ENCODE data around the gene SLC10A2.

SLC10A2 gene

DNA sequence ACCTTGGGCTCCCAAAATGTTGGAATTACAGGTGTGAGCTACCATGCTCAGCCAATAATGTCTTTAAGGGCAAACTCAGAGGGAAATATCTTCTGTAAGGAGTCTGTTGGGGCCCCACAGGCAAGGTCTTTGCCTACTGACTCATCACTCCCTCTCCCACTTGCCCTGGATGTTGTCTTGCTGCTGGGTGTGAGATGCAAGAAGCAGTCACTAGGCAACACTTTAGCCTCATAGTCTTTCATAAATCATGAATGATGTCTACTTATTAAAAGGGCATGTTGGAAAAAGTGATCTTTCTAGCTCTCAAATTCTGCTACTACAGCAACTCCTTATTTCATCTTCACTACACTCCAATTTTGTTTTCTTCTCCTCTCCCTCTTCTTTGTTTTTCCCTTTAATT is 34.6 kb upstream of the SLC10A2 start:
- H3K4me2 ChIP-seq (ENCODE audit: low read depth, low read length, poor library complexity, severe bottlenecking), result peak overlapping the region; percentile 45
- H3K36me3 ChIP-seq (ENCODE audit: low read length), result no peaks in the 10 kb centered on the region; the same call in 1 of the 2 replicates
- H3F3A ChIP-seq (ENCODE audit: insufficient read depth), result no peaks in the 10 kb centered on the region
- H3K27me3 ChIP-seq (ENCODE audit: low read length), result no peaks in the 10 kb centered on the region
- H3K9me3 ChIP-seq (ENCODE audit: insufficient read depth, low read length), result no peaks in the 10 kb centered on the region
- H3K79me2 ChIP-seq (ENCODE audit: insufficient read depth, low read length), result no peaks in the 10 kb centered on the region
- peak overlapping the region; percentile 66; the same call in 1 of the 2 replicates for H3K27ac ChIP-seq (ENCODE audit: low read depth, low read length)
- H3K9me2 ChIP-seq (replicated peaks; ENCODE audit: insufficient read depth, low read length), result no peaks in the 10 kb centered on the region
- no peak overlapping the region for H3K9ac ChIP-seq (ENCODE audit: low read length)
- TF ChIP-seq EZH2phosphoT487 (conservative IDR thresholded peaks at IDR 0.05; ENCODE audit: low read length), result no peak
- TF ChIP-seq CTCF (IDR thresholded peaks at IDR 0.05; ENCODE audit: insufficient read depth, low read length, poor library complexity, severe bottlenecking), result no peak
- H3K4me3 ChIP-seq (ENCODE audit: insufficient read depth, low read length, poor library complexity, severe bottlenecking), result no peak overlapping the region
- H2AFZ ChIP-seq (ENCODE audit: low read depth, low read length, severe bottlenecking), result peak overlapping the region; percentile 98
- H4K20me1 ChIP-seq (ENCODE audit: low read depth, low read length), result no peaks in the 10 kb centered on the region

DNA sequence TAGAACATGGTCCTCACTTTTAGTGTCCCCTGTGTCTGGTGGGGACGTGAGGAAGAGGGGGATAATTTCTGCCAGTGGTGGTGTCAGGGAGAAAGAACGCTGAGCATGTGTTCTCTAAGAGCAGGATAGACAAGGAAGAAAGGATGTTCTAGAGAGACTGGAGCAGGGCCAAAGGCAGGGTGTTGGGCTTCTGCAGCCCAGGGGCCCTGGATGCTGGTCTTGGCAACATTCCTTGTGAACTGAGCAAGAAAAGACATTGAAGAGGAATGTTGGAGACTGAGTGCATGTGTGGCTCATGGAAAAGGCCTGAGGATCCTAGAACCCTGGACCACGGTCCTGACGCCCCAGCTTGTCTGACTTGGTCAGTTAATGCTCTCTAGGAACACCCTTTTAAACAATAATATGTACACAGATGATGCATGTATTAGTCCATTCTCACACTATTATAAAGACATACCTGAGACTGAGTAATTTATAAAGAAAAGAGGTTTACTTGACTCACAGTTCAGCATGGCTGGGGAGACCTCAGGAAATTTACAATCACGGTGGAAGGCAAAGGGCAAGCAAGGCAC is 33.6 kb upstream of the SLC10A2 start:
- Histone ChIP-seq H3K9me3 (ENCODE audit: insufficient read depth, low read length) (no peaks in the 10 kb centered on the region), H3K9me2 (replicated peaks; ENCODE audit: insufficient read depth, low read length) (no peaks in the 10 kb centered on the region), H4K20me1 (ENCODE audit: low read depth, low read length) (no peaks in the 10 kb centered on the region), H2AFZ (ENCODE audit: low read depth, low read length, severe bottlenecking) (no peak overlapping the region), H3F3A (ENCODE audit: insufficient read depth) (no peaks in the 10 kb centered on the region), H3K36me3 (ENCODE audit: low read length) (no peaks in the 10 kb centered on the region; the same call in 1 of the 2 replicates), H3K27ac (ENCODE audit: low read depth, low read length) (no peak overlapping the region), H3K4me2 (ENCODE audit: low read depth, low read length, poor library complexity, severe bottlenecking) (no peak overlapping the region), H3K27me3 (ENCODE audit: low read length) (no peaks in the 10 kb centered on the region), H3K79me2 (ENCODE audit: insufficient read depth, low read length) (no peaks in the 10 kb centered on the region), H3K9ac (ENCODE audit: low read length) (no peak overlapping the region), H3K4me3 (ENCODE audit: insufficient read depth, low read length, poor library complexity, severe bottlenecking) (no peak overlapping the region)
- no peak for TF ChIP-seq EZH2phosphoT487 (conservative IDR thresholded peaks at IDR 0.05; ENCODE audit: low read length)
- no peak for TF ChIP-seq CTCF (IDR thresholded peaks at IDR 0.05; ENCODE audit: insufficient read depth, low read length, poor library complexity, severe bottlenecking)

DNA sequence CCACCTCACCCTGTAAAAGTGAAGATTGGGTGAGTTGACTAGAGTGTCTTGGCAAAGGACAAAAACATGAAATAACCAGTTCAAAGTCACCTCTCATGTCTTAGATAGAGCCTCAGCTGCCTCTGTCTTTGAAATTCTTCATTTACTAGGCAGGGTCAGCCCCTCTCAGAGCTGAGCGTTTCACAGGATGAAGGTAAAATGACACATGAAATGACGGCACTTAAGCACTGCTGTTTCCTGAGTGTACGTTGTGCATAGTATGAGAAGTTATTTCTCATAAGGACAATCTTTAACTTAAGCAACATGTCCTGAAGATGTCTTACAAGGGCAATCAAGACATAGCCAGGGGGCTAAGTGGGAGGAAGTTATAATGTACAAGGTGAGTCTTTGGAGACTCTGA is 32.3 kb upstream of the SLC10A2 start:
- no peaks in the 10 kb centered on the region for H3F3A ChIP-seq (ENCODE audit: insufficient read depth)
- H3K9ac ChIP-seq (ENCODE audit: low read length), result no peak overlapping the region
- H3K27ac ChIP-seq (ENCODE audit: low read depth, low read length), result no peak overlapping the region
- H3K9me3 ChIP-seq (ENCODE audit: insufficient read depth, low read length), result peaks cover 10% of the 10 kb centered on the region; the same call in 1 of the 2 replicates
- H4K20me1 ChIP-seq (ENCODE audit: low read depth, low read length), result no peaks in the 10 kb centered on the region
- H3K9me2 ChIP-seq (replicated peaks; ENCODE audit: insufficient read depth, low read length), result no peaks in the 10 kb centered on the region
- TF ChIP-seq EZH2phosphoT487 (conservative IDR thresholded peaks at IDR 0.05; ENCODE audit: low read length) (no peak), CTCF (IDR thresholded peaks at IDR 0.05; ENCODE audit: insufficient read depth, low read length, poor library complexity, severe bottlenecking) (no peak)
- no peaks in the 10 kb centered on the region for H3K27me3 ChIP-seq (ENCODE audit: low read length)
- H3K36me3 ChIP-seq (ENCODE audit: low read length), result peaks cover 6% of the 10 kb centered on the region
- no peaks in the 10 kb centered on the region for H3K79me2 ChIP-seq (ENCODE audit: insufficient read depth, low read length)
- H3K4me3 ChIP-seq (ENCODE audit: insufficient read depth, low read length, poor library complexity, severe bottlenecking), result no peak overlapping the region
- H2AFZ ChIP-seq (ENCODE audit: low read depth, low read length, severe bottlenecking), result no peak overlapping the region
- no peak overlapping the region for H3K4me2 ChIP-seq (ENCODE audit: low read depth, low read length, poor library complexity, severe bottlenecking)

Data from SU-DHL-6 (cell line).